ENCODE measurements around the gene HEATR9.

HEATR9 gene, protein sequence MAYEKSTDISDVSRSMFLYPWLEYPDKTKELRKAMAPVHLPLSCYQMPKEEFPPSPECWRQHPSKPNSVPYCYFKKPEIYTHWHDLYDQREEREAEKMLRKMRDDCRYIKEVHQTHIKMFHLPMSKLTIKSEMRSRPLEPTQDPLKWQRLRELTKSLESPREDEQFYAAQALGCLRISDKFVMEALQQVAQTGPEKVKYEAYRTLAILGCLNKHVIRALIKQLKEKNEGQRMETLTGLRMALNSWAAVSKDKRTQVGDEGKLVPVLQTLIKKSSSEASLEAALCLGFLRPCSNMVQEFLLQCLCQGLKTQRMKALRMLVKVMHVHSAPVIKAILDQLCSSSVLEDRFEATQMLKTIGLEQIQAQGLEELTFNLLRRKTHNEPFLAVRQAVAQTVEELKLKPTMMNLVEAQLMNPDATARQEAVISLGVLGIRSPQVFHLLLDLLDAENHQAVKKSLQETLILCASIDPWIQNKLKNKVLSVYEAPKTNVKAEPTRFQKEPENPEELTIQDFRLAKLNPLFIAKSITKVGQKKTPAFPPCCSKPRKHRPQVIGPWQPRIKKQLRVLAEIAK

GRCh38 chr17:35868737-35869136, at the start of gene HEATR9:
Gene HEATR9 (minus strand): TSS chr17:35868891. CDS start chr17:35868742, 149 bp downstream.
- H3K27ac ChIP-seq (ENCODE audit: low read length), result no peak within 1 kb of the TSS
- H3K9ac ChIP-seq (ENCODE audit: low read length), result no peak within 1 kb of the TSS
- H3K79me2 ChIP-seq (ENCODE audit: low read length), result no peaks in the 10 kb centered on the region
- H4K20me1 ChIP-seq (ENCODE audit: insufficient read depth, low read length), result no peaks in the 10 kb centered on the region
- no peak within 1 kb of the TSS for H2AFZ ChIP-seq (ENCODE audit: low read depth, low read length)
- no peaks in the 10 kb centered on the region for H3K9me3 ChIP-seq (ENCODE audit: insufficient read depth, low read length)
- H3K36me3 ChIP-seq (replicated peaks; ENCODE audit: low read depth, low read length), result peaks cover 2% of the 10 kb centered on the region
- no peaks in the 10 kb centered on the region for H3K4me1 ChIP-seq (ENCODE audit: low read length)
- H3K4me3 ChIP-seq (ENCODE audit: low read length), result no peak within 1 kb of the TSS
- TF ChIP-seq EZH2phosphoT487 (IDR thresholded peaks at IDR 0.05; ENCODE audit: low read depth), result no peak
- no peak within 1 kb of the TSS for H3K4me2 ChIP-seq (ENCODE audit: low read length)
- no peaks in the 10 kb centered on the region for H3K27me3 ChIP-seq (ENCODE audit: low read depth, low read length)

DNA sequence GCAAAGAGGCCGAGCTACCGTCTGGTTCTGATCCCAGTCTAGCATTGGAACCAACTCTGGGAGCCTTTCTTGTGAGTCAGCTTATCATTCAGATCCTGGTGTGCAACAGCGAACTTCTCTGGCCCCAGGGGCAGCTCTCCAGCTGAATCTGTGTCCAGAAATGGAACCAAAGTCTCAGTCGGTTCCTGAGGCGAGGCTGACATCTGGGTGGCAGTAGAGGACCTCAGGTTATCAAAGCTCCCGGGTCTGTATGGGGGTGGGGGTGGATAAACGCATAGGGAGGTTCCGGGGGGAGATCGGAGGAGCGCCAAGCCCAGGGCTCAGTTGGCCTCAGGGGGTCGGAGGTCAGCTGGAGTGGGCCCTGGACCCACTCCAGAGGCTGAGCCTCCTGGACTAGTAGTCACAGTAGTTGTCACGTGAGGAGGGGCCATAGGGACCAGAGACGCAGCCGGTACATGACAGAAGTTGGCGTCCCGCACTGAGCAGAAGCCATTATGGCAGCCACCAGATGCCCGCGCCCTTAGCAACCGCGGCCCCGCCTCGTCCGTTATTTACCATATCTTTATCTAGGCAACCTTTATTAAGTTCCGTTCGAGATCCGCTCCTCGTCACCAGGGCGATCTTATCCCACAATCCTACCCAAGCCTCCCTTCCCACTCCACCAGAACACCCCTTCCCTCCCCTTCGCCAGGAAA, 49.0 kb upstream of the HEATR9 start:
- Histone ChIP-seq H3K9ac (ENCODE audit: low read length) (no peak overlapping the region), H3K4me3 (ENCODE audit: low read length) (no peak overlapping the region), H3K36me3 (replicated peaks; ENCODE audit: low read depth, low read length) (peaks cover 23% of the 10 kb centered on the region), H3K4me1 (ENCODE audit: low read length) (no peaks in the 10 kb centered on the region), H3K4me2 (ENCODE audit: low read length) (no peak overlapping the region), H3K27me3 (ENCODE audit: low read depth, low read length) (no peaks in the 10 kb centered on the region), H3K27ac (ENCODE audit: low read length) (no peak overlapping the region), H3K9me3 (ENCODE audit: insufficient read depth, low read length) (no peaks in the 10 kb centered on the region), H2AFZ (ENCODE audit: low read depth, low read length) (no peak overlapping the region), H4K20me1 (ENCODE audit: insufficient read depth, low read length) (no peaks in the 10 kb centered on the region), H3K79me2 (ENCODE audit: low read length) (no peaks in the 10 kb centered on the region)
- TF ChIP-seq CTCF (IDR thresholded peaks at IDR 0.05; ENCODE audit: low read depth, low read length) (no peak), EZH2phosphoT487 (IDR thresholded peaks at IDR 0.05; ENCODE audit: low read depth) (no peak)

GRCh38 chr17:35915153-35915964, 46.7 kb upstream of the HEATR9 start:
- TF ChIP-seq EZH2phosphoT487 (IDR thresholded peaks at IDR 0.05; ENCODE audit: low read depth) (no peak), CTCF (IDR thresholded peaks at IDR 0.05; ENCODE audit: low read depth, low read length) (no peak)
- Histone ChIP-seq H4K20me1 (ENCODE audit: insufficient read depth, low read length) (no peaks in the 10 kb centered on the region), H3K4me2 (ENCODE audit: low read length) (no peak overlapping the region), H3K4me1 (ENCODE audit: low read length) (no peaks in the 10 kb centered on the region), H3K79me2 (ENCODE audit: low read length) (no peaks in the 10 kb centered on the region), H3K9me3 (ENCODE audit: insufficient read depth, low read length) (no peaks in the 10 kb centered on the region), H3K9ac (ENCODE audit: low read length) (no peak overlapping the region), H3K36me3 (replicated peaks; ENCODE audit: low read depth, low read length) (peaks cover 9% of the 10 kb centered on the region), H2AFZ (ENCODE audit: low read depth, low read length) (no peak overlapping the region), H3K27me3 (ENCODE audit: low read depth, low read length) (no peaks in the 10 kb centered on the region), H3K27ac (ENCODE audit: low read length) (no peak overlapping the region), H3K4me3 (ENCODE audit: low read length) (no peak overlapping the region)

GRCh38 chr17:35914354-35914753, 45.7 kb upstream of the HEATR9 start:
- no peak overlapping the region for H3K4me2 ChIP-seq (ENCODE audit: low read length)
- TF ChIP-seq CTCF (IDR thresholded peaks at IDR 0.05; ENCODE audit: low read depth, low read length) (no peak), EZH2phosphoT487 (IDR thresholded peaks at IDR 0.05; ENCODE audit: low read depth) (no peak)
- no peaks in the 10 kb centered on the region for H3K4me1 ChIP-seq (ENCODE audit: low read length)
- H3K4me3 ChIP-seq (ENCODE audit: low read length), result no peak overlapping the region
- no peak overlapping the region for H3K9ac ChIP-seq (ENCODE audit: low read length)
- H3K79me2 ChIP-seq (ENCODE audit: low read length), result no peaks in the 10 kb centered on the region
- H3K9me3 ChIP-seq (ENCODE audit: insufficient read depth, low read length), result no peaks in the 10 kb centered on the region
- peaks cover 3% of the 10 kb centered on the region for H3K36me3 ChIP-seq (replicated peaks; ENCODE audit: low read depth, low read length)
- H3K27ac ChIP-seq (ENCODE audit: low read length), result no peak overlapping the region
- H3K27me3 ChIP-seq (ENCODE audit: low read depth, low read length), result no peaks in the 10 kb centered on the region
- H4K20me1 ChIP-seq (ENCODE audit: insufficient read depth, low read length), result no peaks in the 10 kb centered on the region
- no peak overlapping the region for H2AFZ ChIP-seq (ENCODE audit: low read depth, low read length)
